HEK293 (cell line): ENCODE results near the gene RIT1.

Source experiments
- CTCF ChIA-PET: fragments of 350-600 bp; formaldehyde crosslinking; extraction: SDS; loops from one replicate; lab custom pipeline; 2021; ENCODE audit warnings: antibody characterized with exemption; lab: Yijun Ruan, JAX
- POLR2A ChIA-PET: fragments of 300-600 bp; formaldehyde crosslinking; extraction: SDS; loops from one replicate; lab custom pipeline; 2020; ENCODE audit warnings: antibody characterized with exemption, inconsistent platforms; lab: Yijun Ruan, JAX
- H3K27ac ChIP-seq: fragments of 200-500 bp; sonication (Bioruptor generic); 2 replicates; pipeline ENCODE4 v1.5.1; 2014; ENCODE audit warnings: low read depth, low read length, control low read depth, inconsistent platforms; ENCODE audit errors: extremely low read depth
- H3K36me3 ChIP-seq, 2 experiments: fragments of 200-500 bp in 1 of 2; sonication (Bioruptor generic) in 1 of 2; 1 replicate in 1 of 2; 2 replicates in 1 of 2; pipeline ENCODE4 v1.5.1; 2014 to 2017; ENCODE audit warnings: inconsistent platforms in 2 of 2, low read length in 2 of 2; ENCODE audit not compliant: control insufficient read depth in 2 of 2, insufficient read depth in 1 of 2
- H3K4me1 ChIP-seq: fragments of 200-500 bp; sonication (Bioruptor generic); 2 replicates; pipeline ENCODE4 v1.5.1; 2014; ENCODE audit warnings: mild to moderate bottlenecking, low read length, inconsistent platforms; ENCODE audit not compliant: control insufficient read depth, insufficient read depth
- H3K4me3 ChIP-seq: 2 replicates; pipeline ENCODE4 v1.5.1; 2011; ENCODE audit warnings: low read depth, mild to moderate bottlenecking, control low read depth, low read length, moderate library complexity
- H3K9me3 ChIP-seq: fragments of 200-500 bp; sonication (Bioruptor generic); 2 replicates; pipeline ENCODE4 v1.5.1; 2014; ENCODE audit warnings: low read depth, low read length, inconsistent platforms; ENCODE audit not compliant: control insufficient read depth, insufficient read depth
- BCL11A ChIP-seq: fragments of 450-650 bp; formaldehyde crosslinking; IDR thresholded peaks from 2 replicates; pipeline ENCODE4 v1.5.1; 2016; ENCODE audit warnings: low read depth, missing biosample characterization, missing genetic modification characterization
- KLF9 ChIP-seq: fragments of 450-650 bp; formaldehyde crosslinking; IDR thresholded peaks from 2 replicates; pipeline ENCODE4 v1.5.1; 2016; ENCODE audit warnings: missing biosample characterization, missing genetic modification characterization, low read depth
- PRDM1 ChIP-seq: fragments of 450-650 bp; formaldehyde crosslinking; IDR thresholded peaks from 2 replicates; pipeline ENCODE4; 2016; ENCODE audit warnings: missing biosample characterization, missing genetic modification characterization
- SCRT2 ChIP-seq: fragments of 450-650 bp; formaldehyde crosslinking; IDR thresholded peaks from 2 replicates; pipeline ENCODE4 v1.5.1; 2016; ENCODE audit warnings: missing biosample characterization, missing genetic modification characterization
- YY1 ChIP-seq: fragments of 450-650 bp; formaldehyde crosslinking; IDR thresholded peaks from 2 replicates; pipeline ENCODE4 v1.5.1; 2018; ENCODE audit warnings: missing biosample characterization, missing genetic modification characterization
- ZNF24 ChIP-seq: fragments of 450-650 bp; formaldehyde crosslinking; IDR thresholded peaks from 2 replicates; pipeline ENCODE4 v1.5.1; 2016; ENCODE audit warnings: missing biosample characterization, missing genetic modification characterization
- ZNF274 ChIP-seq, 2 experiments: fragments of 200-500 bp in 1 of 2; fragments of 450-650 bp in 1 of 2; sonication (Bioruptor generic) in 1 of 2; formaldehyde crosslinking in 1 of 2; IDR thresholded peaks; 2 replicates each; pipeline versions ENCODE4 v1.5.1 to v1.6.1; 2014 to 2016; ENCODE audit warnings: borderline replicate concordance in 1 of 2, inconsistent platforms in 1 of 2, low read length in 1 of 2, missing biosample characterization in 1 of 2, missing genetic modification characterization in 1 of 2
- ZNF280C ChIP-seq: fragments of 450-650 bp; formaldehyde crosslinking; IDR thresholded peaks from 2 replicates; pipeline ENCODE4 v1.5.1; 2016; ENCODE audit warnings: missing biosample characterization, missing genetic modification characterization
- ZNF292 ChIP-seq: fragments of 450-650 bp; formaldehyde crosslinking; IDR thresholded peaks from 2 replicates; pipeline ENCODE4 v1.5.1; 2016; ENCODE audit warnings: low read depth, missing biosample characterization, missing genetic modification characterization, borderline replicate concordance
- ZNF416 ChIP-seq: fragments of 450-650 bp; formaldehyde crosslinking; IDR thresholded peaks from 2 replicates; pipeline ENCODE4 v1.5.1; 2016; ENCODE audit warnings: missing biosample characterization, missing genetic modification characterization
- ZNF473 ChIP-seq: fragments of 450-650 bp; formaldehyde crosslinking; IDR thresholded peaks from 2 replicates; pipeline ENCODE4 v1.5.1; 2017; ENCODE audit warnings: missing biosample characterization, missing genetic modification characterization
- ZNF488 ChIP-seq: fragments of 450-650 bp; formaldehyde crosslinking; IDR thresholded peaks from 2 replicates; pipeline ENCODE4 v1.5.1; 2016; ENCODE audit warnings: missing biosample characterization, missing genetic modification characterization
- ZNF501 ChIP-seq: fragments of 450-650 bp; formaldehyde crosslinking; IDR thresholded peaks from 2 replicates; pipeline ENCODE4 v1.5.1; 2016; ENCODE audit warnings: missing biosample characterization, missing genetic modification characterization
- ZNF530 ChIP-seq: fragments of 450-650 bp; formaldehyde crosslinking; IDR thresholded peaks from 2 replicates; pipeline ENCODE4 v1.5.1; 2016; ENCODE audit warnings: low read depth, missing biosample characterization, missing genetic modification characterization
- ZNF626 ChIP-seq: fragments of 450-650 bp; sonication (Bioruptor Pico); formaldehyde crosslinking; IDR thresholded peaks from 2 replicates; pipeline ENCODE4 v1.5.1; 2018; ENCODE audit warnings: missing biosample characterization, missing genetic modification characterization, inconsistent platforms
- ZNF785 ChIP-seq: fragments of 450-650 bp; formaldehyde crosslinking; IDR thresholded peaks from 2 replicates; pipeline ENCODE4 v1.5.1; 2016; ENCODE audit warnings: missing biosample characterization, missing genetic modification characterization
- TF ChIP-seq, protein P1 (sequence below): fragments of 450-650 bp; formaldehyde crosslinking; IDR thresholded peaks from 2 replicates; pipeline ENCODE4 v1.5.1; 2016; ENCODE audit warnings: missing biosample characterization, missing genetic modification characterization
- TF ChIP-seq, protein P2 (sequence below): fragments of 450-650 bp; formaldehyde crosslinking; IDR thresholded peaks from 2 replicates; pipeline ENCODE4 v1.5.1; 2016; ENCODE audit warnings: missing biosample characterization, missing genetic modification characterization
- TF ChIP-seq, protein P3 (sequence below): fragments of 450-650 bp; formaldehyde crosslinking; IDR thresholded peaks from 2 replicates; pipeline ENCODE4 v1.5.1; 2017; ENCODE audit warnings: missing biosample characterization, missing genetic modification characterization
- TF ChIP-seq, protein P4 (sequence below): fragments of 450-650 bp; formaldehyde crosslinking; IDR thresholded peaks from 2 replicates; pipeline ENCODE4 v1.5.1; 2017; ENCODE audit warnings: missing biosample characterization, missing genetic modification characterization

RIT1 gene

DNA sequence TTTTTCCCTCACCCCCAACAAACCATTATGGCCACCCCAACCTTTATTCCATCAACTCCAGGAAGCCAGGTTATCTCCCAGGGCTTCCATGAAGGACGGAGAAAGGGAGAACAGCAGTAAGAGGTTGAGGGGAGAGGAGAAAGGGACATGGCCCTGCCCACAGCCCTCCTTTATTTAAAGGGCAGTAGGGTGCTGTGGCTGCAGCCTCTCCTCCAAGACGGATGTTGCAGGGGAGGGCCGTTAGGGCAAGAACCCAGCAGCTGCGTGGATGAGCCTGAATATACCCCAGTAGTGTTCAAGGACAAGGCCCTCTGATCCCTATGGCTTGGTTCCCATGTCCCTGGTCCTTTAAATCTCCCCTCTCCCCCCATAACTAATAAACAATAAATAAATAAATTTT is 36.1 kb upstream of the RIT1 start (continued):
- TF ChIP-seq BCL11A (tag by site-specific recombination) (no peak), ZNF785 (no peak), PRDM1 (tag by site-specific recombination) (no peak)

GRCh38 chr1:155946633-155947219 is 35.6 kb upstream of the RIT1 start:
- TF ChIP-seq, protein P1, sequence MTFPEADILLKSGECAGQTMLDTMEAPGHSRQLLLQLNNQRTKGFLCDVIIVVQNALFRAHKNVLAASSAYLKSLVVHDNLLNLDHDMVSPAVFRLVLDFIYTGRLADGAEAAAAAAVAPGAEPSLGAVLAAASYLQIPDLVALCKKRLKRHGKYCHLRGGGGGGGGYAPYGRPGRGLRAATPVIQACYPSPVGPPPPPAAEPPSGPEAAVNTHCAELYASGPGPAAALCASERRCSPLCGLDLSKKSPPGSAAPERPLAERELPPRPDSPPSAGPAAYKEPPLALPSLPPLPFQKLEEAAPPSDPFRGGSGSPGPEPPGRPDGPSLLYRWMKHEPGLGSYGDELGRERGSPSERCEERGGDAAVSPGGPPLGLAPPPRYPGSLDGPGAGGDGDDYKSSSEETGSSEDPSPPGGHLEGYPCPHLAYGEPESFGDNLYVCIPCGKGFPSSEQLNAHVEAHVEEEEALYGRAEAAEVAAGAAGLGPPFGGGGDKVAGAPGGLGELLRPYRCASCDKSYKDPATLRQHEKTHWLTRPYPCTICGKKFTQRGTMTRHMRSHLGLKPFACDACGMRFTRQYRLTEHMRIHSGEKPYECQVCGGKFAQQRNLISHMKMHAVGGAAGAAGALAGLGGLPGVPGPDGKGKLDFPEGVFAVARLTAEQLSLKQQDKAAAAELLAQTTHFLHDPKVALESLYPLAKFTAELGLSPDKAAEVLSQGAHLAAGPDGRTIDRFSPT = no peak
- TF ChIP-seq ZNF24 (no peak), ZNF626 (tag by site-specific recombination) (no peak), ZNF530 (tag by site-specific recombination) (no peak), ZNF292 (tag by site-specific recombination) (no peak), ZNF280C (no peak), ZNF473 (tag by site-specific recombination) (no peak), ZNF488 (tag by site-specific recombination) (no peak), SCRT2 (tag by site-specific recombination) (no peak), ZNF501 (tag by site-specific recombination) (no peak), KLF9 (tag by site-specific recombination) (no peak), YY1 (tag by site-specific recombination) (no peak), ZNF274 (IDR thresholded peaks at IDR 0.05; ENCODE audit: low read length) (no peak), ZNF274 (tag by site-specific recombination; IDR thresholded peaks at IDR 0.05; ENCODE audit: borderline replicate concordance) (no peak), ZNF416 (tag by site-specific recombination) (no peak)
- TF ChIP-seq, protein P2, sequence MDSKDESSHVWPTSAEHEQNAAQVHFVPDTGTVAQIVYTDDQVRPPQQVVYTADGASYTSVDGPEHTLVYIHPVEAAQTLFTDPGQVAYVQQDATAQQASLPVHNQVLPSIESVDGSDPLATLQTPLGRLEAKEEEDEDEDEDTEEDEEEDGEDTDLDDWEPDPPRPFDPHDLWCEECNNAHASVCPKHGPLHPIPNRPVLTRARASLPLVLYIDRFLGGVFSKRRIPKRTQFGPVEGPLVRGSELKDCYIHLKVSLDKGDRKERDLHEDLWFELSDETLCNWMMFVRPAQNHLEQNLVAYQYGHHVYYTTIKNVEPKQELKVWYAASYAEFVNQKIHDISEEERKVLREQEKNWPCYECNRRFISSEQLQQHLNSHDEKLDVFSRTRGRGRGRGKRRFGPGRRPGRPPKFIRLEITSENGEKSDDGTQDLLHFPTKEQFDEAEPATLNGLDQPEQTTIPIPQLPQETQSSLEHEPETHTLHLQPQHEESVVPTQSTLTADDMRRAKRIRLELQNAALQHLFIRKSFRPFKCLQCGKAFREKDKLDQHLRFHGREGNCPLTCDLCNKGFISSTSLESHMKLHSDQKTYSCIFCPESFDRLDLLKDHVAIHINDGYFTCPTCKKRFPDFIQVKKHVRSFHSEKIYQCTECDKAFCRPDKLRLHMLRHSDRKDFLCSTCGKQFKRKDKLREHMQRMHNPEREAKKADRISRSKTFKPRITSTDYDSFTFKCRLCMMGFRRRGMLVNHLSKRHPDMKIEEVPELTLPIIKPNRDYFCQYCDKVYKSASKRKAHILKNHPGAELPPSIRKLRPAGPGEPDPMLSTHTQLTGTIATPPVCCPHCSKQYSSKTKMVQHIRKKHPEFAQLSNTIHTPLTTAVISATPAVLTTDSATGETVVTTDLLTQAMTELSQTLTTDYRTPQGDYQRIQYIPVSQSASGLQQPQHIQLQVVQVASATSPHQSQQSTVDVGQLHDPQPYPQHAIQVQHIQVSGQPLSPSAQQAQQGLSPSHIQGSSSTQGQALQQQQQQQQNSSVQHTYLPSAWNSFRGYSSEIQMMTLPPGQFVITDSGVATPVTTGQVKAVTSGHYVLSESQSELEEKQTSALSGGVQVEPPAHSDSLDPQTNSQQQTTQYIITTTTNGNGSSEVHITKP (tag by site-specific recombination) = no peak
- TF ChIP-seq, protein P3, sequence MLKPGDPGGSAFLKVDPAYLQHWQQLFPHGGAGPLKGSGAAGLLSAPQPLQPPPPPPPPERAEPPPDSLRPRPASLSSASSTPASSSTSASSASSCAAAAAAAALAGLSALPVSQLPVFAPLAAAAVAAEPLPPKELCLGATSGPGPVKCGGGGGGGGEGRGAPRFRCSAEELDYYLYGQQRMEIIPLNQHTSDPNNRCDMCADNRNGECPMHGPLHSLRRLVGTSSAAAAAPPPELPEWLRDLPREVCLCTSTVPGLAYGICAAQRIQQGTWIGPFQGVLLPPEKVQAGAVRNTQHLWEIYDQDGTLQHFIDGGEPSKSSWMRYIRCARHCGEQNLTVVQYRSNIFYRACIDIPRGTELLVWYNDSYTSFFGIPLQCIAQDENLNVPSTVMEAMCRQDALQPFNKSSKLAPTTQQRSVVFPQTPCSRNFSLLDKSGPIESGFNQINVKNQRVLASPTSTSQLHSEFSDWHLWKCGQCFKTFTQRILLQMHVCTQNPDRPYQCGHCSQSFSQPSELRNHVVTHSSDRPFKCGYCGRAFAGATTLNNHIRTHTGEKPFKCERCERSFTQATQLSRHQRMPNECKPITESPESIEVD = no peak
- TF ChIP-seq, protein P4, sequence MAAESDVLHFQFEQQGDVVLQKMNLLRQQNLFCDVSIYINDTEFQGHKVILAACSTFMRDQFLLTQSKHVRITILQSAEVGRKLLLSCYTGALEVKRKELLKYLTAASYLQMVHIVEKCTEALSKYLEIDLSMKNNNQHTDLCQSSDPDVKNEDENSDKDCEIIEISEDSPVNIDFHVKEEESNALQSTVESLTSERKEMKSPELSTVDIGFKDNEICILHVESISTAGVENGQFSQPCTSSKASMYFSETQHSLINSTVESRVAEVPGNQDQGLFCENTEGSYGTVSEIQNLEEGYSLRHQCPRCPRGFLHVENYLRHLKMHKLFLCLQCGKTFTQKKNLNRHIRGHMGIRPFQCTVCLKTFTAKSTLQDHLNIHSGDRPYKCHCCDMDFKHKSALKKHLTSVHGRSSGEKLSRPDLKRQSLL (tag by site-specific recombination) = no peak
- TF ChIP-seq, all 188 proteins: peak for 0
- CTCF ChIA-PET = no interaction called here
- no peaks in the 10 kb centered on the region for H3K9me3 ChIP-seq
- H3K36me3 ChIP-seq = peaks cover 22 to 52% of the 10 kb centered on the region in 2 experiments
- H3K27ac ChIP-seq = no peak overlapping the region
- peaks cover under 1% of the 10 kb centered on the region; the same call in 1 of the 2 replicates for H3K4me1 ChIP-seq
- POLR2A ChIA-PET = interaction anchor here (0.5 kb wide), 1 partner anchor 31 kb away, joined by 3 read pairs; the partner anchor contains the start of gene ARHGEF2
- H3K4me3 ChIP-seq = no peak overlapping the region
